C4-2B (cell line): ENCODE results near the gene CCNJL.

ENCODE experiments used
- ZFX ChIP-seq: fragments of 450-650 bp; IDR thresholded peaks from 2 replicates; pipeline ENCODE4 v1.6.1; 2017
- TF ChIP-seq, protein P1 (sequence below): fragments of 450-650 bp; conservative IDR thresholded peaks from 2 replicates; pipeline ENCODE4 v1.5.1; 2017; ENCODE audit warnings: mild to moderate bottlenecking

DNA sequence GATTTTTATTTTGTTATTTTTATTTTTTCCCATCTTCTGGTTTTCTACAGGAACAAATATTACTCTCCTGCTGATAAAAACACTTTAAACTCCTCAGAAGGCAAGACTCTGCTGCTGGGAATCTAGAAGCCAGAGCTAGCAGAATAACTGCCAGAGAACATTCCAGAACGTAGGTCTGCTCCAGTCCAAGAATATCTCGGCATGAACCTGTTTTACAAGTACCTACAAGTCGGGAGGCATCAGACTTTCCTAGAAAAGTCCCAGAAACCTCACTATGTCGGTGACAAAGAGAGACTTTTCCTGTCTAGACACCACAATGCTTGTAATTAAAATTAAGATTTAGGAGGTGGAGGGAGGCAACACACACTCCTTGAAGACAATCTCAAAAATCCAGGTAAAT is 41.7 kb downstream of the CCNJL start:
- TF ChIP-seq, protein P1, sequence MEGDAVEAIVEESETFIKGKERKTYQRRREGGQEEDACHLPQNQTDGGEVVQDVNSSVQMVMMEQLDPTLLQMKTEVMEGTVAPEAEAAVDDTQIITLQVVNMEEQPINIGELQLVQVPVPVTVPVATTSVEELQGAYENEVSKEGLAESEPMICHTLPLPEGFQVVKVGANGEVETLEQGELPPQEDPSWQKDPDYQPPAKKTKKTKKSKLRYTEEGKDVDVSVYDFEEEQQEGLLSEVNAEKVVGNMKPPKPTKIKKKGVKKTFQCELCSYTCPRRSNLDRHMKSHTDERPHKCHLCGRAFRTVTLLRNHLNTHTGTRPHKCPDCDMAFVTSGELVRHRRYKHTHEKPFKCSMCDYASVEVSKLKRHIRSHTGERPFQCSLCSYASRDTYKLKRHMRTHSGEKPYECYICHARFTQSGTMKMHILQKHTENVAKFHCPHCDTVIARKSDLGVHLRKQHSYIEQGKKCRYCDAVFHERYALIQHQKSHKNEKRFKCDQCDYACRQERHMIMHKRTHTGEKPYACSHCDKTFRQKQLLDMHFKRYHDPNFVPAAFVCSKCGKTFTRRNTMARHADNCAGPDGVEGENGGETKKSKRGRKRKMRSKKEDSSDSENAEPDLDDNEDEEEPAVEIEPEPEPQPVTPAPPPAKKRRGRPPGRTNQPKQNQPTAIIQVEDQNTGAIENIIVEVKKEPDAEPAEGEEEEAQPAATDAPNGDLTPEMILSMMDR = no peak
- TF ChIP-seq ZFX = no peak
